Central memory CD8-positive, alpha-beta T cell (primary cell): Measurements from ENCODE around the gene FYB1.

Experiments
- ATAC-seq: fragments of 150-1000 bp; cut with Tn5 transposase; replicated peaks from 2 replicates; pipeline ENCODE4 v1.10.0; 2022; ENCODE audit warnings: mild to moderate bottlenecking, moderate FRiP score, moderate number of reproducible peaks; ENCODE audit not compliant: poor library complexity, severe bottlenecking; ENCODE audit errors: extremely low read depth
- DNase-seq, 2 donors: peaks; one replicate each; pipeline ENCODE4 v3.0.0; 2021; ENCODE audit warnings: low spot score in 2 of 2
- H3K27ac Mint-ChIP-seq: one replicate; pipeline ENCODE4 v1.8.0; 2022; ENCODE audit warnings: low read depth, mild to moderate bottlenecking, moderate library complexity, mixed read lengths
- H3K27me3 Mint-ChIP-seq: one replicate; pipeline ENCODE4 v1.8.0; 2022; ENCODE audit warnings: mixed read lengths
- H3K36me3 Mint-ChIP-seq: one replicate; pipeline ENCODE4 v1.8.0; 2022; ENCODE audit warnings: mild to moderate bottlenecking, moderate library complexity, mixed read lengths; ENCODE audit not compliant: insufficient read depth
- H3K4me1 Mint-ChIP-seq: one replicate; pipeline ENCODE4 v1.8.0; 2022; ENCODE audit warnings: mixed read lengths
- H3K4me3 Mint-ChIP-seq: one replicate; pipeline ENCODE4 v1.8.0; 2022; ENCODE audit warnings: mild to moderate bottlenecking, moderate library complexity, mixed read lengths
- H3K9me3 Mint-ChIP-seq: one replicate; pipeline ENCODE4 v1.8.0; 2022; ENCODE audit warnings: mixed read lengths

The FYB1 gene

GRCh38 chr5:39091940-39092580 lies 127.3 kb downstream of the FYB1 start:
- Mint-ChIP-seq H3K4me3 (no peak overlapping the region), H3K36me3 (no peaks in the 10 kb centered on the region), H3K27me3 (peaks cover 34% of the 10 kb centered on the region), H3K9me3 (no peaks in the 10 kb centered on the region), H3K27ac (no peak overlapping the region), H3K4me1 (no peaks in the 10 kb centered on the region)
- ATAC-seq (no peak), DNase-seq (no peak)

GRCh38 chr5:39083968-39084367 lies 135.4 kb downstream of the FYB1 start:
- H3K4me1 Mint-ChIP-seq: peaks cover 6% of the 10 kb centered on the region
- no peak for ATAC-seq
- DNase-seq: no peak
- H3K27ac Mint-ChIP-seq: no peak overlapping the region
- peaks cover 63% of the 10 kb centered on the region for H3K27me3 Mint-ChIP-seq
- peaks cover 1% of the 10 kb centered on the region for H3K36me3 Mint-ChIP-seq
- no peaks in the 10 kb centered on the region for H3K9me3 Mint-ChIP-seq
- H3K4me3 Mint-ChIP-seq: no peak overlapping the region

GRCh38 chr5:39082995-39083394 lies 136.4 kb downstream of the FYB1 start:
- no peak for ATAC-seq
- Mint-ChIP-seq H3K4me3 (no peak overlapping the region), H3K4me1 (peaks cover 6% of the 10 kb centered on the region), H3K27me3 (peaks cover 56% of the 10 kb centered on the region), H3K36me3 (peaks cover 1% of the 10 kb centered on the region), H3K27ac (no peak overlapping the region), H3K9me3 (no peaks in the 10 kb centered on the region)
- DNase-seq: no peak

GRCh38 chr5:39080597-39081204 lies 138.7 kb downstream of the FYB1 start:
- DNase-seq: no peak
- Mint-ChIP-seq H3K4me1 (peaks cover 12% of the 10 kb centered on the region), H3K4me3 (no peak overlapping the region), H3K9me3 (no peaks in the 10 kb centered on the region), H3K27ac (no peak overlapping the region), H3K27me3 (peaks cover 59% of the 10 kb centered on the region), H3K36me3 (peaks cover 1% of the 10 kb centered on the region)
- peak; percentile 54 for ATAC-seq

GRCh38 chr5:39080168-39080567 lies 139.2 kb downstream of the FYB1 start:
- Mint-ChIP-seq H3K27me3 (peaks cover 59% of the 10 kb centered on the region), H3K4me1 (peaks cover 17% of the 10 kb centered on the region), H3K27ac (no peak overlapping the region), H3K36me3 (peaks cover 3% of the 10 kb centered on the region), H3K4me3 (no peak overlapping the region), H3K9me3 (no peaks in the 10 kb centered on the region)
- ATAC-seq (no peak), DNase-seq (no peak)

- no peaks in the 10 kb centered on the region for H3K9me3 Mint-ChIP-seq
- peaks cover 21% of the 10 kb centered on the region for H3K4me1 Mint-ChIP-seq
- peaks cover 10% of the 10 kb centered on the region for H3K36me3 Mint-ChIP-seq
- ATAC-seq (no peak), DNase-seq (no peak)
- H3K27me3 Mint-ChIP-seq: peaks cover 59% of the 10 kb centered on the region
- no peak overlapping the region for H3K4me3 Mint-ChIP-seq
- H3K27ac Mint-ChIP-seq: no peak overlapping the region
These were observed 140.2 kb downstream of the FYB1 start for GRCh38 chr5:39079147-39079546.

GRCh38 chr5:39076757-39077728 lies 142.3 kb downstream of the FYB1 start:
- peaks cover 45% of the 10 kb centered on the region for H3K27me3 Mint-ChIP-seq
- peak overlapping the region; percentile 4 for H3K4me3 Mint-ChIP-seq
- H3K9me3 Mint-ChIP-seq: no peaks in the 10 kb centered on the region
- peaks cover 31% of the 10 kb centered on the region for H3K4me1 Mint-ChIP-seq
- H3K27ac Mint-ChIP-seq: peak overlapping the region; percentile 14
- ATAC-seq (no peak), DNase-seq (no peak)
- peaks cover 18% of the 10 kb centered on the region for H3K36me3 Mint-ChIP-seq

- Mint-ChIP-seq H3K4me3 (peak overlapping the region; percentile 94), H3K36me3 (peaks cover 18% of the 10 kb centered on the region), H3K9me3 (no peaks in the 10 kb centered on the region), H3K27ac (no peak overlapping the region), H3K27me3 (peaks cover 36% of the 10 kb centered on the region), H3K4me1 (peaks cover 34% of the 10 kb centered on the region)
- DNase-seq (no peak), ATAC-seq (no peak)
These were observed 143.1 kb downstream of the FYB1 start for GRCh38 chr5:39076101-39076756.

DNA sequence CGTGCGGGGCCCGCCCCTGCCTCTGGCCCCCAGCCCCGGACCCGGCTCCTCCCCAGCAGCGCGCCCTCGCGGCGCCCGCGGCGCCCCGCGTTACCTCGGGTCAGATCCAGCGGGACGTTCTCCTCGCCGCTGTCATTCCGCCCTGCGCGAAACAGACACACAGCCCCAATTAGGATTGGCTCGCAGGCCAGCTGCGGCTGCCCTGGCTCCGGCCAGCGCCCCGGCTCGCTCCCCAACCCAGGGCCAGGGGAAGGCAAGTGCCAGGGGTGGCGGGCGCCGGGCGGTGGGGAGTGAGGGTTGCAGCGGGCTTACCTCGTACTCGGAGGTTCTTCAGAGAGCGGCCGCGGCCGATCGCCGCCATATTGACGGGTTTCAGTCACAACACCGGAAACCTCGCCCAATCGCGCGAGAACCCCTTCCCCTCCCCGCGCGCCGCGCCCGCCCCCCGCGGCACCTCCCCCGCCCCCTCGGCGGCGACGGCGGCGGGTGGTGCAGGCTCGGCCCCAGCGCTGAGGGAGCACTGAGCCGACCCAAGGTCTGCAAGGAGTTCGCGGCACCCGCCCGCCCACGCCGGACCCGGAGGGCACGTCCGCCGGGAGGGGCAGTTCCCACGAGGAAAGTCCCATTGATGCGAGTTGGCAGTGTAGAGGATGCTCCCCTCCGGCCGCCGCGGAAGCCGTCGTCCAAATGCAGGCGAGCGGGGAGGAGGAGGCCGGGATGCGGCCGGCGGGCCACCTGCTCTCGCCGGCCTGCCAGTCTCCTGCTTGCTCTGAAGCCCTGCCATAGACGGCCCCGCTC lies 145.1 kb downstream of the FYB1 start, which contains the start of gene RICTOR:
TSS of gene RICTOR (minus strand) at position 383 of the 798 bp plus-strand sequence. CDS start at position 361, 22 bp downstream.
- H3K4me1 Mint-ChIP-seq: peaks cover 37% of the 10 kb centered on the region

GRCh38 chr5:39073767-39074016 lies 145.7 kb downstream of the FYB1 start:
- Mint-ChIP-seq H3K4me3 (peak overlapping the region; percentile 94), H3K4me1 (peaks cover 41% of the 10 kb centered on the region), H3K36me3 (peaks cover 21% of the 10 kb centered on the region), H3K27me3 (peaks cover 16% of the 10 kb centered on the region), H3K9me3 (no peaks in the 10 kb centered on the region), H3K27ac (peak overlapping the region; percentile 96)
- ATAC-seq: peak; percentile 6
- no peak for DNase-seq

More for the DNA sequence above, 145.1 kb downstream of the FYB1 start, which contains the start of gene RICTOR:
- Mint-ChIP-seq H3K4me3 (peak within 1 kb of the TSS; percentile 94), H3K9me3 (no peaks in the 10 kb centered on the region), H3K27ac (peak within 1 kb of the TSS; percentile 96), H3K36me3 (peaks cover 21% of the 10 kb centered on the region), H3K27me3 (peaks cover 21% of the 10 kb centered on the region)
- DNase-seq (peak; percentile 75 to 82), ATAC-seq (peak; percentile 68)

DNA sequence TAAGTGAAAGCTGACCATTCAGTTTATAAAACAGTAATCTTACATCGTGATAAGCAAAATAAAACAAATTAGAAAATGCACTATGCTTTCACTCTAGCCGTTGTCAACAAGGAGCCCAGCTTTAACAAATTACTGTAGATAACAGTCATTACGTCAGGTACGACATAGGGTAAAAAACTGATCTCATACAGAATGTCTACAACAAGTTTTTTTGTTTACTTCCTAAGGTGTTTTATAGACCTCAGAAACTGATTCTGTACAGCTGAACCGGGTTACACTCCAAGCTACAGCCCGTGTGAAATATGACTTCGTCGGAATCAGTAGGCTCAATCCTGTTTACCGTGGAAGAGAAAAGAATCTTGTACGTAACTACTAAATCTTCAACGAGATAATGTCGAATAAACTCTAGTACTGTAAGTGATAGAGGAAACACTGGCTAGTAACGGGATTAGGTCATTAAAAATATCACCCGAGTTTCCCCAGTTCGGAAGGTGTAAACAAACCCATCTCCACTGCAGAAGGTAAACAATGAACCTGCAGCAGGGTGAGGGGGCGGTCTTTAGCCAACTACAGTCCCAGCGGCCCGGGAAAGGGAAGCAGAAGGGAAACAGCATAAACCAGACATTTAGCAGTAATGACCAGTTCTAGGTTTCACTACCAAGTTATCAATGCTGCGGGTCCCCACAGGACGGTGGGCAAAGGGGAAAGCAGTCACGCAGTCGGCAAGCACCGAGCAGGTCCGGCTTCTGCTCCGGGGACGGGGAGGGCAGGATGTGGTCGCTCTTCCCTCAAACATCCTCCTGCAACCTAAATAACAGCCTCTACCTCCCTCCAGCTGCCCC lies 146.2 kb downstream of the FYB1 start:
- H3K4me1 Mint-ChIP-seq: peaks cover 47% of the 10 kb centered on the region
- peak; percentile 49 to 58 for DNase-seq

More for the DNA sequence above, 146.2 kb downstream of the FYB1 start:
- H3K4me3 Mint-ChIP-seq: peak overlapping the region; percentile 94
- no peaks in the 10 kb centered on the region for H3K9me3 Mint-ChIP-seq
- H3K36me3 Mint-ChIP-seq: peaks cover 22% of the 10 kb centered on the region
- peaks cover 16% of the 10 kb centered on the region for H3K27me3 Mint-ChIP-seq
- peak; percentile 61 for ATAC-seq
- peak overlapping the region; percentile 96 for H3K27ac Mint-ChIP-seq
